HEK293T (cell line): ENCODE results near the gene PLCXD3.

Source experiments
- BHLHE40 ChIP-seq: fragments of 450-650 bp; IDR thresholded peaks from 2 replicates; pipeline ENCODE4 v1.6.1; 2016; ENCODE audit warnings: mild to moderate bottlenecking, moderate library complexity, borderline replicate concordance
- FOXM1 ChIP-seq: fragments of 450-650 bp; IDR thresholded peaks from 2 replicates; pipeline ENCODE4 v1.6.1; 2017; ENCODE audit warnings: mild to moderate bottlenecking, borderline replicate concordance
- NFRKB ChIP-seq: fragments of 450-650 bp; IDR thresholded peaks from 2 replicates; pipeline ENCODE4 v1.6.1; 2016; ENCODE audit warnings: mild to moderate bottlenecking, moderate library complexity

DNA sequence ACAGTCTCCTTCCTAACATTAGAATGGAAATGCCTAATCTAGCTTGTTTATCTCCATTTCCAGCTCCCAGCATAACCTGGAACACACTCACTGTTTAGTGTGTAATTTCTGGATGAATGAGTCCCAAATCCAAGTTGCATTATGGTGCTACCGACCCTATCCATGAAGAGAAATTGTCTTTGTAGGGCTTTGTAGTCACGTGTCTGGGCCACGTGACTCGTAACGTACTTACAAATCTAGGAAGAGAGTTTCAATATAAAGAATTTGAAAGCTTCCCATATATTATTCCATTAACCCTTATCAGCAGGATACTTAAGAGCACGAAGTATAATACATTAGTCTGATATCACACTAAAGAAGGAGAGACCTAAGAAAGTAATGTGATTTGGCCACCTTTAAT is 28.2 kb downstream of the PLCXD3 start:
- TF ChIP-seq NFRKB, result no peak
- TF ChIP-seq FOXM1, result no peak
- TF ChIP-seq BHLHE40, result no peak
